ENCODE data around the gene MAP2K5.

The MAP2K5 gene

GRCh38 chr15:67542420-67543347 is at the start of gene MAP2K5:
TSS of gene MAP2K5 (plus strand) at chr15:67542703. CDS start at chr15:67543336, 633 bp downstream.
- no peak for DNase-seq

GRCh38 chr15:67495585-67495984 is 46.9 kb upstream of the MAP2K5 start:
- no peak for DNase-seq

- no peak for DNase-seq
These were observed 41.2 kb upstream of the MAP2K5 start for GRCh38 chr15:67501177-67501835.

- no peak for DNase-seq
These were observed 40.6 kb upstream of the MAP2K5 start for GRCh38 chr15:67501836-67502461.

- DNase-seq, result no peak
These were observed 38.4 kb upstream of the MAP2K5 start for GRCh38 chr15:67504056-67504455.

- no peak for DNase-seq
These were observed 37.7 kb upstream of the MAP2K5 start for GRCh38 chr15:67504796-67505195.

- DNase-seq, result no peak
These were observed 36.6 kb upstream of the MAP2K5 start for GRCh38 chr15:67505675-67506572.

GRCh38 chr15:67506775-67507747 is 35.4 kb upstream of the MAP2K5 start:
- DNase-seq, result no peak

GRCh38 chr15:67508407-67508806 is 34.1 kb upstream of the MAP2K5 start:
- no peak for DNase-seq

GRCh38 chr15:67509918-67510317 is 32.6 kb upstream of the MAP2K5 start:
- DNase-seq, result no peak

GRCh38 chr15:67510597-67511190 is 31.8 kb upstream of the MAP2K5 start:
- no peak for DNase-seq

GRCh38 chr15:67511606-67512005 is 30.9 kb upstream of the MAP2K5 start:
- no peak for DNase-seq

GRCh38 chr15:67512140-67512539 is 30.4 kb upstream of the MAP2K5 start:
- no peak for DNase-seq

GRCh38 chr15:67512933-67513714 is 29.4 kb upstream of the MAP2K5 start:
- no peak for DNase-seq

GRCh38 chr15:67515090-67515489 is 27.4 kb upstream of the MAP2K5 start:
- DNase-seq, result no peak

GRCh38 chr15:67515557-67515956 is 26.9 kb upstream of the MAP2K5 start:
- DNase-seq, result no peak

- DNase-seq, result no peak
These were observed 22.0 kb upstream of the MAP2K5 start for GRCh38 chr15:67520321-67521028.

- peak; percentile 6 for DNase-seq
These were observed 21.3 kb upstream of the MAP2K5 start, which contains the start of gene C15orf61 for GRCh38 chr15:67521029-67521782. TSS of gene C15orf61 (plus strand) at chr15:67521131. CDS start at chr15:67521249, 118 bp downstream.
